Measurements from ENCODE around the gene PLEKHH3.

Gene PLEKHH3

DNA sequence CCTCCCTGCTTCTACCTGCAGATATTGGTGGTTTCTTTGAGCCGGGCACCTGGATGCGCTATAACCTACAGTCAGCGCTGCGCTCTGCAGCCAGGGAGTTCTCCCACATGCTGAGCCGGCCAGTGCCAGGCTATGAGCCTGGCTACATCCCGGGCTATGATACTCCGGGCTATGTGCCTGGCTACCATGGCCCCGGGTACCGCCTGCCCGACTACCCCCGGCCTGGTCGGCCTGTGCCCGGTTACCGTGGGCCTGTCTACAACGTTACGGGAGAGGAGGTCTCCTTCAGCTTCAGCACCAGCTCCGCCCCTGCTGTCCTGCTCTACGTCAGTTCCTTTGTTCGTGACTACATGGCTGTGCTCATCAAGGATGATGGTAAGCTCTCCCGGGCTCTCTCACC lies 18.7 kb upstream of the PLEKHH3 start:
- DNase-seq (ENCODE audit: low spot score), result no peak
- TF ChIP-seq, protein P1, sequence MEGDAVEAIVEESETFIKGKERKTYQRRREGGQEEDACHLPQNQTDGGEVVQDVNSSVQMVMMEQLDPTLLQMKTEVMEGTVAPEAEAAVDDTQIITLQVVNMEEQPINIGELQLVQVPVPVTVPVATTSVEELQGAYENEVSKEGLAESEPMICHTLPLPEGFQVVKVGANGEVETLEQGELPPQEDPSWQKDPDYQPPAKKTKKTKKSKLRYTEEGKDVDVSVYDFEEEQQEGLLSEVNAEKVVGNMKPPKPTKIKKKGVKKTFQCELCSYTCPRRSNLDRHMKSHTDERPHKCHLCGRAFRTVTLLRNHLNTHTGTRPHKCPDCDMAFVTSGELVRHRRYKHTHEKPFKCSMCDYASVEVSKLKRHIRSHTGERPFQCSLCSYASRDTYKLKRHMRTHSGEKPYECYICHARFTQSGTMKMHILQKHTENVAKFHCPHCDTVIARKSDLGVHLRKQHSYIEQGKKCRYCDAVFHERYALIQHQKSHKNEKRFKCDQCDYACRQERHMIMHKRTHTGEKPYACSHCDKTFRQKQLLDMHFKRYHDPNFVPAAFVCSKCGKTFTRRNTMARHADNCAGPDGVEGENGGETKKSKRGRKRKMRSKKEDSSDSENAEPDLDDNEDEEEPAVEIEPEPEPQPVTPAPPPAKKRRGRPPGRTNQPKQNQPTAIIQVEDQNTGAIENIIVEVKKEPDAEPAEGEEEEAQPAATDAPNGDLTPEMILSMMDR (IDR thresholded peaks at IDR 0.05; ENCODE audit: extremely low read depth, missing control alignments), result no peak

DNA sequence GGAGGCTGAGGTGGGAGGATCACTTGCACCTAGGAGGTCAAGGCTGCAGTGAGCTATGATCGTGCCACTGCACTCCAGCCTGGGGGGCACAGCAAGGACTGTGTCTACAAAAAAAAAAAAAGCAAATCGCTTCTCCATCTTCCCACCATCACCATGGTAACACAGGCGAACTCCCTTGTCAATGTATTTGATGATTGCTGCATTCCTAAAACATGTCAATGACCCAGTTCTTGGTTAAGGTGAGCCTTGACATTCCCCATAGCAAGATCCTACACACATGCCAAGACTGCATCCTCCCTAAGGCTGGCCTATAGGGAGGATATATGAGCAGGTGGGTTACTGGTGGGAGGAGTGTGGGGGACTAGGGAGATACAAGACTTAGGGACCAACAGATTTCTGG lies 17.7 kb upstream of the PLEKHH3 start:
- no peak for DNase-seq (ENCODE audit: low spot score)
- TF ChIP-seq, protein P1 (IDR thresholded peaks at IDR 0.05; ENCODE audit: extremely low read depth, missing control alignments), result no peak

DNA sequence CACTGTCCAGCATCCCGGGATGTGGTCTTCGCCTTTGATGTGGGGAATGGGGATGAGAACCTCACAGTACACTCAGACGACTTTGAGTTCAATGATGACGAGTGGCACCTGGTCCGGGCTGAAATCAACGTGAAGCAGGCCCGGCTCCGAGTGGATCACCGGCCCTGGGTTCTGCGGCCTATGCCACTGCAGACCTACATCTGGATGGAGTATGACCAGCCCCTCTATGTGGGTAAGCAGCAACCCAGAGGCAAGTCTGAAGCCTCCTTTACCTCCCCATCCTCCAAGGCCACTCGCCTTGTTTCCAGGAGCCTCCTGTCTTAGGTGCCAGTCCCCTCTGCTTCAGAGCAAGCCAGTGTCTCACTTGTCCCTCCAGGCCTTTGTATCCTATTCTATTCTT lies 15.7 kb upstream of the PLEKHH3 start:
- TF ChIP-seq, protein P1 (IDR thresholded peaks at IDR 0.05; ENCODE audit: extremely low read depth, missing control alignments), result no peak
- peak; percentile 3 for DNase-seq (ENCODE audit: low spot score)

DNA sequence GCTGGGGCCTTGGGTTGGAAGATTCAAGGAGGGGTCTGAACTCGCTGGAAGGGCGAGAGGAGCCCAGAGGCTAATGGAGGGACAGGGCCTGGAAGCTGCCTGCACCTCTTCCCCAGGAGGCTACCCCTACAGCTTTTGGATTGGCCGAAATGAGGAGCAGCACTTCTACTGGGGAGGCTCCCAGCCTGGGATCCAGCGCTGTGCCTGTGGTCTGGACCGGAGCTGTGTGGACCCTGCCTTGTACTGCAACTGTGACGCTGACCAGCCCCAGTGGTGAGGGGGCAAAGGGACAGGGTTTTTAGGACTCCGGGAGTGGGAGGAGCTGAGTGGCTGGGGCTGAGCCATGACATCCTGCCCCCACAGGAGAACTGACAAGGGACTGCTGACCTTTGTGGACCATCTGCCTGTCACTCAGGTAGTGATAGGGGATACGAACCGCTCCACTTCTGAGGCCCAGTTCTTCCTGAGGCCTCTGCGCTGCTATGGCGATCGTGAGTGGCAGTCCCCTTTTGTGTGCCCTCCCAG lies 14.3 kb upstream of the PLEKHH3 start:
- no peak for DNase-seq (ENCODE audit: low spot score)
- TF ChIP-seq, protein P1 (IDR thresholded peaks at IDR 0.05; ENCODE audit: extremely low read depth, missing control alignments), result no peak

DNA sequence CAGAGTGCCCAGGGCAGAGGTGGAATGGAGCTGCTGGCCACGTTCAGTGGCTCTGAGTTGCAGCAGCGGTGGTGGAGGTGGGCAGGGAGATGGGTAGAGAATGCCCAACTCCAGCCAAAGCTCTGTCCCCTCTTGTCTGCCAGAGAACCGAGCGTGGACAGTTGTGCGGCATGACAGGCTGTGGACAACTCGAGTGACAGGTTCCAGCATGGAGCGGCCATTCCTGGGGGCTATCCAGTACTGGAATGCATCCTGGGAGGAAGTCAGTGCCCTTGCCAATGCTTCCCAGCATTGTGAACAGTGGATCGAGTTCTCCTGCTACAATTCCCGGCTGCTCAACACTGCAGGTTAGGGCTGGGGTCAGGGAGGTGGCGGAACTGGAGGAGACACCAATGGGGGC lies 13.8 kb upstream of the PLEKHH3 start:
- TF ChIP-seq, protein P1 (IDR thresholded peaks at IDR 0.05; ENCODE audit: extremely low read depth, missing control alignments), result no peak
- no peak for DNase-seq (ENCODE audit: low spot score)

DNA sequence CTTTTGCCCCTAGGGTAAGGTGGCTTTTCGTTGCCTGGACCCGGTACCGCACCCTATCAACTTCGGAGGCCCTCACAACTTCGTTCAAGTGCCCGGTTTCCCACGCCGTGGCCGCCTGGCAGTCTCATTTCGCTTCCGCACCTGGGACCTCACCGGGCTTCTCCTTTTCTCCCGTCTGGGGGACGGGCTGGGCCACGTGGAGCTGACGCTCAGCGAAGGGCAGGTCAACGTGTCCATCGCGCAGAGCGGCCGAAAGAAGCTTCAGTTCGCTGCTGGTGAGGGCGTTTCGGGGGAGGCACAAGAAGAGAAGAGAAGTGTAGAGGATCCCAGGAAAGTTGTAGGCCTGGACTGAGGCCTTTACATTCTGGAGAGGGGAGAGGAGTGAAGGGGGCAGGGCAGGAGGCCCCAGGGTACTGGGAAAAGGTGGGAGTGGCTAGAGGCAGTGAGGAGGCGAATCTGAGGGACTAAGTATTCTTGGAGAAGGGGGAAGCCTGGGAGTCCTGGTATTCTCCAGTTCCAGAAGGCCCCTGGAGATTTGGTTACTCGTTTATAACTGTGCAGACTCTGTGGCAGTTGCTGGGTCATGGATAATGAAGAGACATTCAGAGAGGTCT lies 11.0 kb upstream of the PLEKHH3 start:
- no peak for DNase-seq (ENCODE audit: low spot score)
- TF ChIP-seq, protein P1 (IDR thresholded peaks at IDR 0.05; ENCODE audit: extremely low read depth, missing control alignments), result no peak

DNA sequence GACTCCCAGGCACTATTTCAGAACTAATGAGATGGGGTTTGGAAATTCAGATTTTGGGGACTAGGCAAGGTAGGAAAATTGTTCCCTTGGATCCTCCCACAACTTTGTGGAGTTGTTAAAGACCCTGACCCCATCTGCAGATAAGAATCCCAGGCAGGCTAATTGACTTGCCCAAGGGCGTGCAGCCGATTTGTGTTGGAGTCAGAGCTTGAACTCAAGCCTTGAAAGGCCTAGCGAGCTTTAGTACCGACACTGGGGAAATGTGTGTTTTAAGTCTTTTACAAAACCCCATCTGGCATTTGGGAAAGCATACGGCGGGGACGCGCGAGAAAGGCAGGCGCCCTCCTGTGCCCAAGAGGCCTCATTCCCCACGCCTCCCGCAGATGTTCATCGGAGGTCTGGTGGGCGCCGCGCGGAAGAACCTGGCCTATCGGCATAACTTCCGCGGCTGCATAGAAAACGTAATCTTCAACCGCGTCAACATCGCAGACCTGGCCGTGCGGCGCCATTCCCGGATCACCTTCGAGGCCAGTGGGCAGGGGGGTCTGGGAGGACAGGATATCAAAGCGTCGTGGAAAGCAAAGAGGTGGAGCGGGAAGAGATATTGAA lies 9.8 kb upstream of the PLEKHH3 start:
- no peak for DNase-seq (ENCODE audit: low spot score)
- TF ChIP-seq, protein P1 (IDR thresholded peaks at IDR 0.05; ENCODE audit: extremely low read depth, missing control alignments), result no peak

All from GM20000 (cell line).